GM21447 (cell line): Measurements from ENCODE around the gene PGGHG.
"Not testable (repeated sequence)": the region's sequence is repeated elsewhere in the genome, so short reads cannot be mapped to it uniquely, and the experiment has no call there.

Experiments
- ATAC-seq: cut with Tn5 transposase; IDR thresholded peaks from one replicate; pipeline ENCODE4 v1.9.1; 2021; ENCODE audit not compliant: unreplicated experiment

PGGHG gene

GRCh38 chr11:313787-314553, 25.0 kb downstream of the PGGHG start, which contains the start of gene IFITM1:
TSS of gene IFITM1 (plus strand) at chr11:314040. CDS start at chr11:314171, 131 bp downstream.
- ATAC-seq: peak; percentile 37

GRCh38 chr11:314554-314875, 25.6 kb downstream of the PGGHG start:
- not testable (repeated sequence) for ATAC-seq

DNA sequence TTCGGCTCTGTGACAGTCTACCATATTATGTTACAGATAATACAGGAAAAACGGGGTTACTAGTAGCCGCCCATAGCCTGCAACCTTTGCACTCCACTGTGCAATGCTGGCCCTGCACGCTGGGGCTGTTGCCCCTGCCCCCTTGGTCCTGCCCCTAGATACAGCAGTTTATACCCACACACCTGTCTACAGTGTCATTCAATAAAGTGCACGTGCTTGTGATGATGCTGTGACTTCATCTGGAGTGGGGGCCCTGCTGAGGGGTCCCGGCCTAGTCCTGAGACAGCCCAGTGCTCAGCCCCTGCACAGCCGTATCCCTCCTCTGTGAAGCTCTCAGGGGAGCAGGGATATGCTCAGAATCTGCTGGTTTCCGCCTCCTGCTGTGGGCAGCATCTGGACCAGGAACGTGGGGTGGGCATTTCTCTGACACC, 26.1 kb downstream of the PGGHG start:
- ATAC-seq: no peak

GRCh38 chr11:315516-315994, 26.6 kb downstream of the PGGHG start:
- no peak for ATAC-seq

DNA sequence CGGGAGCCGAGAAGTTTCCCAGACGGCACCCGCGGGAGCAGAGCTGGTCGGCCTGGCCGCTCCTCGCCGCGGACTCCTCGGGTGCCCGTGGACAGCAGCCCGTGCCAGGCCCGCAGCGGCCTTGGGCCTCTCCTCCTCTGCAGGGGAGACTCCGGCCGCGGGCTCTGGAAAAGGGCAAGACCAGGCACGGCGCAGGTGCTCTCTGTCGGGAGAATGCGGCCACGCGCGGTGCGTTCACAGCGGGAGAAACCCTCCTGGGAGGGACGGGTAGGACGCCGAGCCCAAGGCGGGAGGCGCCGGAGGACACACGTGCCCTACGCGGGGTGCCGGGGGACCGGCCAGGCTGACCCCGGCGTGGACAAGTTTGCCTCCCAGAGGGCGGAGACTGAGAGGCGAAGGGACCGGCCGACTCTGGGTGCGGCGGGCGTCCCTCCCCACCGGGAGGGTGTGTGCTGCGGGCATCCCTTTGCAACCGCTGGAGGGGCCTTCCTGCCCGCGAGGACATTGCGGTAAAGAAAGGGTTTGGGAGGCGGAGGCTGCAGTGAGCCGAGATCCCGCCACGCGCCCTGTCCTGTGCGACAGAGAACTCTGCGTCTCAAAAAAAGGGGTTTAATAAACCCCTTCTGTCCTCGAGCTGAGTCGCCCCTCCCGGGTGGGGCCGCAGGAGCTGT, 27.2 kb downstream of the PGGHG start:
- ATAC-seq: no peak

DNA sequence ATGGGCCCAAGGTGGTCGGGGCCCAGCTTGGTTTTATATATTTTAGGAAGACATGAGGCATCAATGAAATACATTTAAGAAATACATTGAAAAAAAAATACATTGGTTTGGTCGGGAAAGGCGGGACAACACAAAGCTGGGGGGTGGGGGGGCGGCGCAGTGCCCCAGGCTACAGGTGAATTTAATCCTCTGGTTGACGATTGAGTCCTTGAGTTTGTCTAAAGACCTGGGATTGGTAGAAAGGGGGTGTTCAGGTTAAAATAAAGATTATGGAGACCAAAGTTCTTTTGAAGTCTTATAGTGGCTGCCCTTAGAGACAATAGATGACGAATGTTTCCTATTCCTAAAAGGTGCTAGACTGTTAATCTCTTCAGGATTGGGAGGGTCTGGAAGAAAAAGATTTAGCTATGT, 28.0 kb downstream of the PGGHG start:
- ATAC-seq: no peak

DNA sequence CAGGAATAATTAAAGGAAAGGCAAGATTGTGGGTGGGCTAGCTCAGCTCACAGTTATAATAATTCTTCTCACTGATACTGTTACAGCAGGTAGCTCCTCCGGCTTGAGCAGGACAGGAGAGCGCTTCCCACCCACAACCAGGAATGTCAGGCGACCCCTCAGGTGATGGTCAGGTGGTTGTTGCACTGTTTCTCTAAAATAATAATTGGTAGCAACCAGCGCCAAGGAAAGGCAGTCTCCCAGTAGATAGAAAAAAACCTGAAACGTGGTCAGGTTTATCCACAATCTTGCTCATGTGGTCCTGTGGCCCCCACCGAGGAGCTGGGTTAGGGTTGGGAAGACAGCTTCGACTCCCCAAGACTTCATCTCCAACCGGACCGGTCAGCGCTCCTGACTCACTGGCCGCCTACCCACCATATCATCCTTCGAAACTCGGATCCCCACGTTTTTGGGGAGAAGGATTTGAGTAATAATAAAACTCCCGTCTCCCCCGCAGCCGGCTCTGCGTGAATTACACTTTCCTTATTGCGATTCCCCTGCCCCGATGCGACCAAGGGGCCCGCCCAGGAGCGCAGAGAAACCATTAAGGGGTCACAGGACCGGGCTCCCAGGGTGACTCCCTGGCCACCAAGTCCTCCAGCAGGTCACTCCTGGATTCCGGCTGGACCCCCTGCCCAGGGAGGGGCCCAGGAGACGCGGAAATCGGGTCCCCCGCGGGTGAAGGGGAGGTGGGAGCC, 28.9 kb downstream of the PGGHG start:
- ATAC-seq: not testable (repeated sequence)

GRCh38 chr11:318405-319120, 29.6 kb downstream of the PGGHG start:
- peak; percentile 26 for ATAC-seq

DNA sequence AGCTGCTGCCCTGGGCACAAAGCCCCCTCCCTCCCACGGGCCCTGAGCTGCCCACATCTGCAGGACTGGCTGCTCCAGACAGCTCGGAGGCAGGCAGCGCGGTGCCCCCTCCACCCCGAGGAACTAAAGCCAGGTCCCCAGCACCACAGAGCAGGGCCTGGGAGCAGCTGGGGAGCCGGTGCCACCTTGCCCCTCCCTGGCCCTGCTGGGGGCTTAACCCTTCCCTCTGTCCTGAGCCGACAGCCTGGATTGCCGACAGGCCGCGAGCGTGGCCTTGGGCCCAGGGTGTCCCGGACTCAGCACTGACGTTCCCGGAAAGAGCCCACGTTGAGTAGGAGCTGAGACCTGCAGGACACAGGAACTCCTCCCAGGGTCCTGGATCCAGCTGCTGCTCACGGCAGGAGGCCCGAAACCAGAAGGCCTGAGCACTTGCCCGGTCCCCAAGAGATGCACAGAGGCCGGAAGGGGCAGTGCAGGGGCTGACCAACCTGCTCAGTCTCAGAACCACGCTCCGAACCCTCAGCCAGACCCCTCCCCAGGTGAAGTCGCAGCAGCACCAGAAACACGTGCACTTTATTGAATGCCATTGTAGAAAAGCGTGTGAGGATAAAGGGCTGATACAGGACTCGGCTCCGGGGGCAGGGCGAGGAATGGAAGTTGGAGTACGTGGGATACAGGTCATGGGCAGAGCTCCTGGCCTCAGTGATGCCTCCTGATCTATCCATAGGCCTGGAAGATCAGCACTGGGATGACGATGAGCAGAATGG, 30.4 kb downstream of the PGGHG start:
- ATAC-seq: not testable (repeated sequence)

DNA sequence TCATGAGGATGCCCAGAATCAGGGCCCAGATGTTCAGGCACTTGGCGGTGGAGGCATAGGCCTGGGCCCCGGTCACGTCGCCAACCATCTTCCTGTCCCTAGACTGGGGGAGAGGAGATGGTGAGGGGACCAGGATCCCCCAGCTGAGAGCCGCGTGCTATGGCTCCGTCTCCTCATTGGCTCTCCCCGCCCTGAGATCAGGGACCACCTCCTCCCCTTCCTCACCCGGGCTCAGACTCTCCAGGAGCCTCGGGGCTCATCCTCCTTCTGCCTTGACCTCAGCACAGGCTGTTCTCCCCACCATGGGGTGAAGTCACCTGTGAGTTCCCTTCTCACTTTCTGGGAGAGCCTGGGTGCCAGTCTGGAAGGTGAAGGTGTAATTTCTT, 31.0 kb downstream of the PGGHG start:
- ATAC-seq: not testable (repeated sequence)

DNA sequence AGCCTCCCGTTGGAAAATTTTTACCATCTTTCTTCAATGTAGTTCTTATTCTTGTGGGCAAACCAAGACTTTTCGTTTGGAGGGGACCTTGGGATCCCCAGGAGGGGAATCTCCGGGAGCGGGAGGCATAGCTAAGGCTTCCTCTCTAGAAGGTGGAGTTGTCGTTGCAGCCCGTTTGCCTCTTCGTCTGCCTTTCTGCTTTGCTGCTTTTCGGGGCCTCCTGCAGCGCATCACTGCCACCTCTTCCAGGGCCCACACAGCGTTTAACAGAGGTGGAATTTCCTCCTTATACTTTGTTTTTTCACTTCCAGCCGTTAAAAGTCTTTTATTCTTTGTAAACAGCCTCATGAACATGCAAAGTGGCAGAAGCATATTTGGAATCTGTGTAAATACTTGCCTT, 35.2 kb downstream of the PGGHG start:
- ATAC-seq: no peak

DNA sequence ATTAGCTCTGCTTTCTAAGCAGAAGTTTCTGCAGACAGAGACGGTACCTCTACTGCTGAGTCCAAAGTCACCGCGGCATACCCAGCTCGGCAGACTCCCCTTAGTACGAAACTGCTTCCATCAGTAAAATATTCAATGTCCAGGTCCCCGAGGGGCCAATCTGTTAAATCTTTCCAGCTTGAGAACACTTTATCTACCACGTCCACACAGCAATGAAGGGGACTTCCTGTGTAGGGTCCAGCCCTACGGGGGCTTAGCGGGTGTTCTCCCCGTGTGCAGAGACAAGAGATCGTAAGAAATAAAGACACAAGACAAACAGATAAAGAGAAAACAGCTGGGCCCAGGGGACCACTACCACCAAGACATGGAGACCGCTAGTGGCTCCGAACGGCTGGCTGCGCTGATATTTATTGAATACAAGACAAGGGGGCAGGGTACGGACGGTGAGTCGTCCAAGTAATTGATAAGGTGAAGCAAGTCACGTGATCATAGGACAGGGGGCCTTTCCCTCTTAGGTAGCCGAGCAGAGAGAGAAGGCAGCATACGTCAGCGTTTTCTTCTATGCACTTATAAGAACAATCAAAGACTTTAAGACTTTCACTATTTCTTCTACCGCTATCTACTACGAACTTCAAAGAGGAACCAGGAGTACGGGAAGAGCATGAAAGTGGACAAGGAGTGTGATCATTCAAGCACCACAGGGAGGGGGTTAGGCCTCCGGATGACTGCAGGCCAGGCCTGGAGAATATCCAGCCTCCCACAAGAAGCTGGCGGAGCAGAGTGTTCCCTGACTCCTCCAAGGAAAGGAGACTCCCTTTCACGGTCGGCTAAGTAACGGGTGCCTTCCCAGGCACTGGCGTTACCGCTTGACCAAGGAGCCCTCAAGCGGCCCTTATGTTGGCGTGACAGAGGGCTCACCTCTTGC, 35.9 kb downstream of the PGGHG start:
- ATAC-seq: not testable (repeated sequence)

DNA sequence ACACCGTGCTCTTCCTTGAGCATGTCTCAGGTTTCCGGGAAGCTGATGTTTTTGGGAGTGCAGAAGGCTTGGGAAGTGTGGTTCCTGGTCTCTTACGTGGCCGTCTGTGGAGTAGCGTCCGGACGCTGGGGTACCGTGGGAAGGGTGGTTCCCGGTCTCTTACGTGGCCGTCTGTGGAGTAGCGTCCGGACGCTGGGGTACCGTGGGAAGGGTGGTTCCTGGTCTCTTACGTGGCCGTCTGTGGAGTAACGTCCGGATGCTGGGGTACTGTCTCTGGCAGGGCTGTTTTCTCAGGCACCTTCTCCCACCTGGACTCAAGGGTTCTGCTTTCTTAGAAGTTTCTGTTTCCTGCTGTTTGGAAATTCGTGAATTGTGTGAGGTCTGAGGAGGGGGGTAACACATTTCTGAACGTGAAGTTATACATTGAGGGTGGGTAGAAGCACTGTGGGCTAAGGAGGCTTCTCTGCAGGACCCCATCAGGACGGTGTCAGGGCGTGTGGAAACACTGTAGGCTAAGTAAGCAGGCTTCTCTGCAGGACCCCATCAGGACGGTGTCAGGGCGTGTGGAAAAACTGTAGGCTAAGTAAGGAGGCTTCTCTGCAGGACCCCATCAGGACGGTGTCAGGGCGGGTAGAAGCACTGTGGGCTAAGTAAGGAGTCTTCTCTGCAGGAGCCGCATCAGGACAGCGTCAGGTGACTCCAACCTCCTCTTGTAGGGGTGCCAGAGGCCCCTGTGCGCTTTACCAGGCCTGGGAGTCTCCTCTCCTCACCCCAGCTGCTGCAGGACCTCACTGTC, 37.1 kb downstream of the PGGHG start:
- ATAC-seq: no peak

DNA sequence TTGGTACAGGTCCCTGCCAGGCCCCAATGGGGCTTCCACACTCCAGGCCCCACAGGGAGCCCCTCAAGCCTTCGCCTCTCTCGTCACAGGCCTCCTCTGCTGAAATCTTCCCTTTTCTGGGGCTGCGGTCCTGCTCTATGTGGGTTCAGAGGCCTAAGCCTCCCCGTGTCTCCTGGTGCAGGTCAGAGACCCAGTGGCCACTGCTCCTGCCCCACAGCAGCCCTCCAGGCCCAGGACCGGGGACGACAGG, 37.6 kb downstream of the PGGHG start:
- no peak for ATAC-seq

DNA sequence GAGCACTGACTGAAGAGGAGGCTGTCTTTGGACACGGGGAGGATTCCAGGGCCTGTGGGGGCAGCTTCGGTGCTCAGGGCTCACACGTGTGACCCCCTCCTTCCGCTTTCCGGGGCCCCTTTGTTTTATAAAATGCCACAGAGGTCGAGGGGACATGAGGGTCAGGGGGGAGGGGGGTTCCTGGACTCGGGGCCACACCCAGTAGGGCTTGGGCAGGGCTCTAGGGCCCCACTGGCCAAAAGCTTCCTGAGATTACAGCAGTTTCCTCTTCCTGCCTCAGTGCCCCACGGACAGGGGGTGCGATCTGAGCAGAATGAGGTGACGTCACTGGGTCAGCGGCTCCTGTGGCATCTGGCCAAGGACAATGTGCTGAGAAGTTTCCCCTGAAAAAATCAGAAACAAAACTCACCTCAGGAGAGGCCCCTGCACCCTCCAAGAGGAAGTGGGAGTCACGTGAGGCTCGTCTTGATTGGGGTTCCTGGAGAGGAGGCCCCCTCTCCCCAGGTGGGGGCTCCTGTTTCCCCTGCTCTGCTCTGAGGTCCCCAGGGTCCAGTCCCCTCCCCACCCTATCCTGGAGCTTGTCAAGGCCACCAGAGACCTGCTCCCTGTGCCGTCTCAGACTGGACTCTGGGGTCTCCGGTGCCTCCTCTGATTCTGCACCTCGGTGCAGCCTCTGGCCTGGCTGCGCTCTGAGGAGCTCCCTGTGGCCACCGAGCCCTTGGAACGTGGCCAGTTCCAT, 38.1 kb downstream of the PGGHG start:
- ATAC-seq: peak; percentile 77

DNA sequence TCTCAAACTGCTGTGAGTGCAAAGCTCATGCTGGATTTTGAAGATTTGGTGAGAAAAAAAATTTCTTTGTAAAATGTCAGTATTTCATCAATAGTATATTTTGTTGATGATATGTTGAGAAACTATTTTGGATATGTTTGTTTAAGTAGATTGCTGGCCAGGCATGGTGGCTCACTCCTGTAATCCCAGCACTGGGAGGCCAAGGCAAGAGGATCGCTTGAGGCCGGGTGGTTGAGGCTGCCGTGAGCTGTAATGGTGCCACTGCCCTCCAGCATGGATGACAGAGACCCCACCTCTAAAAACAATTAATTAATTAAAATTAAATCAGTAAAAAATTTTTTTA, 38.6 kb downstream of the PGGHG start:
- ATAC-seq: no peak

- no peak for ATAC-seq
These were observed 39.1 kb downstream of the PGGHG start for GRCh38 chr11:328012-328411.

DNA sequence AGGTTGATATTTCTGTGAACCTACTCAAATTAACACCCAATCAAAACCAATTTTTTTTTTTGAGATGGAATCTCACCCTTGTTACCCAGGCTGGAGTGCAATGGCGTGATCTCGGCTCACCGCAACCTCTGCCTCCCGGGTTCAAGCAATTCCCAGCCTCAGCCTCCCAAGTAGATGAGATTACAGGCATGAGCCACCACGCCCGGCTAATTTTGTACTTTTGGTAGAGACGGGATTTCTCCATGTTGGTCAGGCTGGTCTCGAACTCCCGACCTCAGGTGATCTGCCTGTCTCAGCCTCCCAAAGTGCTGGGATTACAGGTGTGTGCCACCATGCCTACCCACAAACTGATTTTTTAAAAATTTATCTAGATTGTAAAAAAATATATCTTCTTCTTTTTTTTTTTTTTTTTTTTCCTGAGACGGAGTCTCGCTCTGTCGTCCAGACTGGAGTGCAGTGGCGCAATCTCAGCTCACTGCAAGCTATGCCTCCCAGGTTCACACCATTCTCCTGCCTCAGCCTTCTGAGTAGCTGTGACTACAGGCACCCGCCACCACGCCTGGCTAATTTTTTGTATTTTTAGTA, 39.7 kb downstream of the PGGHG start:
- ATAC-seq: not testable (repeated sequence)
